Spleen (tissue), 11 donors: ENCODE measurements around the gene GLS. TPM values are rescaled to one million over a fixed set of nuclear protein-coding genes. Genes with fewer than 3 reads are reported as not detected.

Source experiments
- DNase-seq: peaks from one replicate; pipeline ENCODE4 v3.0.0-alpha.2; 2020
- H3K27ac ChIP-seq, 8 donors: fragments of 200-600 bp; sonication (generic) in 7 of 8; 1 replicate in 4 of 8; 2 replicates in 4 of 8; pipeline versions ENCODE4 v1.5.0 to v1.8.0; 2016 to 2021; ENCODE audit warnings: inconsistent platforms in 4 of 8, mild to moderate bottlenecking in 4 of 8, moderate library complexity in 1 of 8
- H3K27me3 ChIP-seq, 7 donors: fragments of 200-600 bp; sonication (generic) in 6 of 7; replicated peaks in 1 of 7; 1 replicate in 4 of 7; 2 replicates in 3 of 7; pipeline versions ENCODE4 v1.5.0 to v1.8.0; 2016 to 2021; ENCODE audit warnings: inconsistent platforms in 3 of 7, mild to moderate bottlenecking in 1 of 7
- H3K36me3 ChIP-seq, 6 donors: fragments of 200-600 bp; sonication (generic) in 5 of 6; 1 replicate in 4 of 6; 2 replicates in 2 of 6; pipeline versions ENCODE4 v1.5.0 to v1.8.0; 2016 to 2021; ENCODE audit warnings: inconsistent platforms in 2 of 6
- H3K4me1 ChIP-seq, 6 donors: fragments of 200-600 bp; sonication (generic) in 5 of 6; 1 replicate in 3 of 6; 2 replicates in 3 of 6; pipeline versions ENCODE4 v1.5.0 to v1.8.0; 2016 to 2021; ENCODE audit warnings: inconsistent platforms in 3 of 6
- H3K4me3 ChIP-seq, 8 donors: fragments of 200-600 bp; sonication (generic) in 7 of 8; 1 replicate in 4 of 8; 2 replicates in 4 of 8; pipeline versions ENCODE4 v1.5.0 to v1.8.0; 2016 to 2021; ENCODE audit warnings: inconsistent platforms in 4 of 8, mild to moderate bottlenecking in 4 of 8, moderate library complexity in 2 of 8
- H3K9me3 ChIP-seq, 8 donors: fragments of 200-600 bp; sonication (generic) in 7 of 8; 1 replicate in 4 of 8; 2 replicates in 4 of 8; pipeline versions ENCODE4 v1.5.0 to v1.8.0; 2016 to 2021; ENCODE audit warnings: inconsistent platforms in 4 of 8
- CTCF ChIP-seq, 11 experiments: fragments of 200-600 bp in 7 of 11; fragments of 450-650 bp in 4 of 11; sonication (generic) in 4 of 11; IDR thresholded peaks in 8 of 11; conservative IDR thresholded peaks in 3 of 11; 1 replicate in 7 of 11; 2 replicates in 4 of 11; pipeline versions ENCODE4 v1.4.0 to v1.8.0; 2016 to 2021; ENCODE audit warnings: antibody characterized with exemption in 11 of 11, inconsistent platforms in 4 of 11, mild to moderate bottlenecking in 1 of 11
- POLR2A ChIP-seq, 3 donors: fragments of 450-650 bp; IDR thresholded peaks; one replicate each; pipeline ENCODE4 v1.5.1; 2017; ENCODE audit warnings: antibody characterized with exemption in 3 of 3, mild to moderate bottlenecking in 1 of 3
- POLR2AphosphoS5 ChIP-seq, 3 donors: sonication (generic); formaldehyde crosslinking; IDR thresholded peaks; one replicate each; pipeline ENCODE4 v1.5.1; 2017; ENCODE audit warnings: antibody characterized with exemption in 3 of 3
- WGBS, 5 donors: extraction: QIAGEN DNeasy Blood & Tissue Kit in 3 of 5; methylation state at CpG; one replicate each; pipeline versions ENCODE4 v1.1.5 to v1.1.7; 2013 to 2018; 5-methylcytosine and 5-hydroxymethylcytosine counted together
- intact Hi-C: fragments of 100-400 bp; cut with DNase I; formaldehyde crosslinking; loops from one replicate; pipeline ENCODE4 v1.15.0; 2023; ENCODE audit warnings: low total_unique reads
- polyA plus RNA-seq, 3 donors: library from polyadenylated mRNA; stranded (reverse); fragments of 200-250 nt; gene quantifications; one replicate each; pipeline ENCODE4 v1.2.1, GENCODE V29; 2013
- total RNA-seq, 7 donors: library from RNA; depleted of rRNA in 3 of 7; stranded (reverse); fragments of >200 nt in 3 of 7; fragmentation: NEBNext Ultra II Directional in 4 of 7; extraction: Animal tissue kit (Norgen Biotek cat#: 25700) in 4 of 7; gene quantifications; one replicate each; pipeline versions ENCODE4 v1.1.0 to v1.2.1, GENCODE V29; 2016 to 2021
- donor health status: healthy with polysubstance abuse.
- donor health status: DM: no; HTN: no; CAD: no; lungs with moderate emphysema.
- donor health status: DM: no; HTN: no; CAD: no.
- donor health status: Bipolar disorder and iron deficiency.
- donor health status: healthy.
- donor health status: DM: no; HTN: no; CAD: no.
- donor health status: DM: yes; HTN: yes; CAD: no.

Gene GLS
- total and polyA plus RNA-seq, 10 donors, result 42.3 to 254 (median 176) TPM

- Histone ChIP-seq H3K27ac (no peak overlapping the region), H3K4me3 (no peak overlapping the region), H3K36me3 (peaks cover 3 to 88% (median 49%) of the 10 kb centered on the region in 6 donors), H3K4me1 (peaks cover 0 to 21% (median 6%) of the 10 kb centered on the region in 6 donors), H3K27me3 (no peaks in the 10 kb centered on the region), H3K9me3 (no peaks in the 10 kb centered on the region)
- WGBS, 5 donors, result 90 to 96% (median 92%) methylated on average over 2 of the region's 2 CpGs
- intact Hi-C loops, result no loop called here
- DNase-seq, result no peak
- TF ChIP-seq CTCF (IDR thresholded peaks at IDR 0.05 in 8 of 11, conservative IDR thresholded peaks at IDR 0.05 in 3 of 11) (no peak), POLR2AphosphoS5 (IDR thresholded peaks at IDR 0.05) (no peak), POLR2A (IDR thresholded peaks at IDR 0.05) (no peak)
Measured at GRCh38 chr2:190963088-190963487, 82.5 kb downstream of the GLS start.

GRCh38 chr2:190964170-190964795 lies 83.7 kb downstream of the GLS start:
- Histone ChIP-seq H3K36me3 (peaks cover 3 to 100% (median 60%) of the 10 kb centered on the region in 6 donors), H3K27me3 (no peaks in the 10 kb centered on the region), H3K9me3 (no peaks in the 10 kb centered on the region), H3K4me3 (no peak overlapping the region), H3K27ac (peak overlapping the region in 6 of 8 donors; percentile 2 to 50 (median 22)), H3K4me1 (peaks cover 0 to 22% (median 6%) of the 10 kb centered on the region in 6 donors)
- 80 to 87% (median 85%) methylated on average over 6 of the region's 6 CpGs for WGBS, 5 donors
- intact Hi-C loops, result no loop called here
- peak; percentile 50 for DNase-seq
- TF ChIP-seq POLR2A (IDR thresholded peaks at IDR 0.05), result no peak
- TF ChIP-seq CTCF (IDR thresholded peaks at IDR 0.05 in 8 of 11, conservative IDR thresholded peaks at IDR 0.05 in 3 of 11), result no peak
- TF ChIP-seq POLR2AphosphoS5 (IDR thresholded peaks at IDR 0.05), result peak in 2 of 3 donors; percentile 36 to 48

GRCh38 chr2:190965580-190966222 lies 85.1 kb downstream of the GLS start:
- DNase-seq, result no peak
- H3K27ac ChIP-seq, result peak overlapping the region in 2 of 8 donors; percentile 2
- no peak overlapping the region for H3K4me3 ChIP-seq
- peaks cover 3 to 100% (median 74%) of the 10 kb centered on the region in 6 donors for H3K36me3 ChIP-seq
- WGBS, 5 donors, result 94 to 100% (median 99%) methylated on average over 2 of the region's 2 CpGs
- intact Hi-C loops, result no loop called here
- TF ChIP-seq POLR2AphosphoS5 (IDR thresholded peaks at IDR 0.05) (no peak), CTCF (IDR thresholded peaks at IDR 0.05 in 8 of 11, conservative IDR thresholded peaks at IDR 0.05 in 3 of 11) (no peak), POLR2A (IDR thresholded peaks at IDR 0.05) (no peak)
- no peaks in the 10 kb centered on the region for H3K9me3 ChIP-seq
- peaks cover 4 to 36% (median 8%) of the 10 kb centered on the region in 6 donors for H3K4me1 ChIP-seq
- H3K27me3 ChIP-seq, result no peaks in the 10 kb centered on the region

GRCh38 chr2:190968522-190968921 lies 87.9 kb downstream of the GLS start:
- H3K27ac ChIP-seq, result peak overlapping the region in 1 of 8 donors; percentile 35
- H3K36me3 ChIP-seq, result peaks cover 0 to 100% (median 82%) of the 10 kb centered on the region in 6 donors
- WGBS, 5 donors, result 89 to 95% (median 93%) methylated on average over 2 of the region's 2 CpGs
- no peak for DNase-seq
- H3K27me3 ChIP-seq, result no peaks in the 10 kb centered on the region
- H3K9me3 ChIP-seq, result no peaks in the 10 kb centered on the region
- H3K4me3 ChIP-seq, result no peak overlapping the region
- intact Hi-C loops, result no loop called here
- no peak for TF ChIP-seq CTCF (IDR thresholded peaks at IDR 0.05 in 8 of 11, conservative IDR thresholded peaks at IDR 0.05 in 3 of 11)
- no peak for TF ChIP-seq POLR2A (IDR thresholded peaks at IDR 0.05)
- no peak for TF ChIP-seq POLR2AphosphoS5 (IDR thresholded peaks at IDR 0.05)
- peaks cover 9 to 48% (median 18%) of the 10 kb centered on the region in 6 donors for H3K4me1 ChIP-seq
